HG03521 (cell line): ENCODE measurements around the gene SEC11C.

ENCODE experiments used
- ATAC-seq: cut with Tn5 transposase; IDR thresholded peaks from one replicate; pipeline ENCODE4 v1.9.1; 2021; ENCODE audit warnings: mild to moderate bottlenecking, moderate library complexity; ENCODE audit not compliant: unreplicated experiment

The SEC11C gene

DNA sequence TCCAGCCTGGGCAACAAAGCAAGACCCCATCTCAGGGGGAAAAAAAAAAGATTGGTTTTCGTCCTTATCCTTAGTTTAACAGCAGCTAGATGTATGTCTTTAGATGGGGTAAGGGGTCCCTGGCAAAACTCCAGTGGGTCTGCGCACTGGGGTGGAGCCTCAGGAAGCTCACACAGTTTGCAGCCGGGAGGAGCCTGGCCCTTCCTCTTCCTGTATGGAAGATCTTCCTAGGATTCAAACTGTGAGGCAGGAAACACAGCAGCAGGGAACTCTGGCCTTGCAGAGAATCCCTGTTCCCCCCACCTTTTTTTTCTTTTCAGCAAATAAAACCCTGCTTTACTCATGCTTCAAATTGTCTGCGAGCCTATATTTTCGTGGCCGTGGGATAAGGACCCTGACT, 67.8 kb downstream of the SEC11C start:
- no peak for ATAC-seq
